DOHH2 (cell line): Measurements from ENCODE around the gene MBTD1.

Experiments
- H3F3A ChIP-seq: fragments of 200-600 bp; sonication (generic), shearing (Covaris generic); 2 replicates; pipeline ENCODE4 v1.6.0; 2016; ENCODE audit warnings: antibody characterized with exemption, mild to moderate bottlenecking; ENCODE audit not compliant: control insufficient read depth, insufficient read depth
- H3K27ac ChIP-seq: fragments of 200-600 bp; sonication (generic); 2 replicates; pipeline ENCODE4 v1.5.1; 2014; ENCODE audit warnings: low read depth, mild to moderate bottlenecking, low read length, moderate library complexity
- H3K27me3 ChIP-seq: fragments of 200-600 bp; sonication (generic); 2 replicates; pipeline ENCODE4 v1.6.1; 2014; ENCODE audit warnings: mild to moderate bottlenecking, low read length, mixed read lengths; ENCODE audit not compliant: control insufficient read depth
- H3K36me3 ChIP-seq: fragments of 200-600 bp; sonication (generic); 2 replicates; pipeline ENCODE4 v1.6.1; 2014; ENCODE audit warnings: mild to moderate bottlenecking, low read length, moderate library complexity, mixed read lengths; ENCODE audit not compliant: control insufficient read depth
- H3K4me1 ChIP-seq: fragments of 200-600 bp; sonication (generic); 2 replicates; pipeline ENCODE4 v1.6.1; 2014; ENCODE audit warnings: mild to moderate bottlenecking, low read length, mixed read lengths; ENCODE audit not compliant: control insufficient read depth
- H3K4me2 ChIP-seq: fragments of 200-600 bp; sonication (generic); 2 replicates; pipeline ENCODE4 v1.6.0; 2014; ENCODE audit warnings: mild to moderate bottlenecking, low read length, moderate library complexity
- H3K4me3 ChIP-seq: fragments of 200-600 bp; sonication (generic); 2 replicates; pipeline ENCODE4 v1.5.1; 2014; ENCODE audit warnings: mild to moderate bottlenecking, low read length, mixed read lengths
- H3K79me2 ChIP-seq: fragments of 200-600 bp; sonication (generic); 2 replicates; pipeline ENCODE4 v1.6.1; 2014; ENCODE audit warnings: mild to moderate bottlenecking, low read length, mixed read lengths; ENCODE audit not compliant: control insufficient read depth
- H3K9me2 ChIP-seq: fragments of 200-600 bp; sonication (generic); replicated peaks from 2 replicates; pipeline ENCODE4 v1.6.1; 2014; ENCODE audit warnings: mild to moderate bottlenecking, low read length, mixed read lengths; ENCODE audit not compliant: control insufficient read depth
- H3K9me3 ChIP-seq: fragments of 200-600 bp; sonication (generic); 2 replicates; pipeline ENCODE4 v1.6.1; 2014; ENCODE audit warnings: antibody characterized with exemption, low read length, mixed read lengths; ENCODE audit not compliant: control insufficient read depth, insufficient read depth
- H4K20me1 ChIP-seq: fragments of 200-600 bp; sonication (generic); 2 replicates; pipeline ENCODE4 v1.6.0; 2014; ENCODE audit warnings: low read depth, mild to moderate bottlenecking, antibody characterized with exemption, low read length, moderate library complexity; ENCODE audit not compliant: control insufficient read depth, insufficient read depth
- EZH2phosphoT487 ChIP-seq: fragments of 200-600 bp; sonication (generic); IDR thresholded peaks from 2 replicates; pipeline ENCODE4 v1.6.1; 2017; ENCODE audit warnings: borderline replicate concordance, mild to moderate bottlenecking, antibody characterized with exemption, low read length, moderate library complexity, mixed read lengths
- TF ChIP-seq, protein P1 (sequence below): fragments of 200-600 bp; sonication (generic); IDR thresholded peaks from one replicate; pipeline ENCODE4 v1.5.1; 2014; ENCODE audit warnings: antibody characterized with exemption, mild to moderate bottlenecking, low read depth, low read length; ENCODE audit not compliant: poor library complexity, severe bottlenecking

Gene MBTD1

GRCh38 chr17:51161541-51161940 lies 98.3 kb downstream of the MBTD1 start:
- Histone ChIP-seq H3K27ac (no peak overlapping the region), H3K9me2 (no peaks in the 10 kb centered on the region), H3K4me3 (no peak overlapping the region), H4K20me1 (peaks cover 3% of the 10 kb centered on the region), H3F3A (peaks cover 25% of the 10 kb centered on the region), H3K27me3 (no peaks in the 10 kb centered on the region), H3K36me3 (peaks cover 75% of the 10 kb centered on the region), H3K9me3 (no peaks in the 10 kb centered on the region), H3K4me2 (no peak overlapping the region), H3K4me1 (peaks cover 10% of the 10 kb centered on the region), H3K79me2 (peaks cover 37% of the 10 kb centered on the region)
- TF ChIP-seq, protein P1, sequence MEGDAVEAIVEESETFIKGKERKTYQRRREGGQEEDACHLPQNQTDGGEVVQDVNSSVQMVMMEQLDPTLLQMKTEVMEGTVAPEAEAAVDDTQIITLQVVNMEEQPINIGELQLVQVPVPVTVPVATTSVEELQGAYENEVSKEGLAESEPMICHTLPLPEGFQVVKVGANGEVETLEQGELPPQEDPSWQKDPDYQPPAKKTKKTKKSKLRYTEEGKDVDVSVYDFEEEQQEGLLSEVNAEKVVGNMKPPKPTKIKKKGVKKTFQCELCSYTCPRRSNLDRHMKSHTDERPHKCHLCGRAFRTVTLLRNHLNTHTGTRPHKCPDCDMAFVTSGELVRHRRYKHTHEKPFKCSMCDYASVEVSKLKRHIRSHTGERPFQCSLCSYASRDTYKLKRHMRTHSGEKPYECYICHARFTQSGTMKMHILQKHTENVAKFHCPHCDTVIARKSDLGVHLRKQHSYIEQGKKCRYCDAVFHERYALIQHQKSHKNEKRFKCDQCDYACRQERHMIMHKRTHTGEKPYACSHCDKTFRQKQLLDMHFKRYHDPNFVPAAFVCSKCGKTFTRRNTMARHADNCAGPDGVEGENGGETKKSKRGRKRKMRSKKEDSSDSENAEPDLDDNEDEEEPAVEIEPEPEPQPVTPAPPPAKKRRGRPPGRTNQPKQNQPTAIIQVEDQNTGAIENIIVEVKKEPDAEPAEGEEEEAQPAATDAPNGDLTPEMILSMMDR, result no peak
- no peak for TF ChIP-seq EZH2phosphoT487

DNA sequence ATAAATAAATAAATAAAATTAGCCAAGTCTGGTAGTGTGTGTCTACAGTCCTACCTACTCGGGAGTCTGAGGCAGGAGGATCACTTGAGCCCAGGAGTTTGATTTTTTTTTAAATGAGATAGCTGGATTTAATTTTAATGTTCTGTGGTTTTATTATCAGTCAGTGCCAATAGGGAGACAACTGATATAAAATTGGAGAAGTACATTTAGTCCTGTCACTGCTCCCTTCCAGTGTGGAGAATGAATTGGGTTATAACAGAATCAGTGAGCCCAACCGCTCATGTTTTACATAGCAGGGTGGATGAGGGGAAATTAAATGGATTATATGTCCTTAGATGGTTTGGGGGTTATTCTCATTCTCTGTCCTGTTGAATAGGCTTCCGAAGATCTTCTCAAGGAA lies 100.2 kb downstream of the MBTD1 start:
- H3K79me2 ChIP-seq, result peaks cover 52% of the 10 kb centered on the region
- no peak overlapping the region for H3K27ac ChIP-seq
- H3K4me2 ChIP-seq, result no peak overlapping the region
- H3K36me3 ChIP-seq, result peaks cover 86% of the 10 kb centered on the region
- peaks cover 3% of the 10 kb centered on the region for H4K20me1 ChIP-seq
- no peaks in the 10 kb centered on the region for H3K9me3 ChIP-seq
- H3F3A ChIP-seq, result peaks cover 16% of the 10 kb centered on the region
- H3K27me3 ChIP-seq, result no peaks in the 10 kb centered on the region
- no peak overlapping the region for H3K4me3 ChIP-seq
- H3K9me2 ChIP-seq, result no peaks in the 10 kb centered on the region
- peaks cover 15% of the 10 kb centered on the region for H3K4me1 ChIP-seq
- TF ChIP-seq EZH2phosphoT487, result no peak
- TF ChIP-seq, protein P1, result no peak

DNA sequence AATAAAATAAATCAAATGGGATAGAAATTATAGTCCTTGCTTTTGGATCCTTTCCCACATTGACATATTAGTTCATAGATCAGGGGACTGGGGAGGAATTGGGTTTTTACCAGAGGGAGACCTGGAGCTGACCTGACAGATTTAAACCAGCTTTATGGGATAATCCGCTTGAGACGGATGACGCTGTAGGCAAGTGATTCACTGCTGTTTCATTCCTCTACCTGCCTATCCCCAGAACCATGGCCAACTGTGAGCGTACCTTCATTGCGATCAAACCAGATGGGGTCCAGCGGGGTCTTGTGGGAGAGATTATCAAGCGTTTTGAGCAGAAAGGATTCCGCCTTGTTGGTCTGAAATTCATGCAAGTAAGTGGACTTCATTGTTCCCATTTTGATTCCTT lies 104.4 kb downstream of the MBTD1 start:
- no peaks in the 10 kb centered on the region; the same call in 1 of the 2 replicates for H3F3A ChIP-seq
- peaks cover 65% of the 10 kb centered on the region for H3K36me3 ChIP-seq
- H4K20me1 ChIP-seq, result peaks cover 3% of the 10 kb centered on the region

GRCh38 chr17:51154176-51154575 lies 105.7 kb downstream of the MBTD1 start:
- Histone ChIP-seq H3K36me3 (peaks cover 55% of the 10 kb centered on the region), H3K27me3 (no peaks in the 10 kb centered on the region), H3K27ac (peak overlapping the region; percentile 36), H3K79me2 (peaks cover 58% of the 10 kb centered on the region), H3K4me2 (peak overlapping the region; percentile 61), H3K4me1 (peaks cover 23% of the 10 kb centered on the region), H3K4me3 (peak overlapping the region; percentile 78), H4K20me1 (peaks cover 3% of the 10 kb centered on the region), H3K9me2 (no peaks in the 10 kb centered on the region), H3F3A (no peaks in the 10 kb centered on the region), H3K9me3 (no peaks in the 10 kb centered on the region)
- TF ChIP-seq EZH2phosphoT487, result no peak
- TF ChIP-seq, protein P1, result no peak

More for the DNA sequence above, 104.4 kb downstream of the MBTD1 start:
- peaks cover 23% of the 10 kb centered on the region for H3K4me1 ChIP-seq
- H3K27me3 ChIP-seq, result no peaks in the 10 kb centered on the region
- H3K9me3 ChIP-seq, result no peaks in the 10 kb centered on the region
- H3K27ac ChIP-seq, result no peak overlapping the region
- no peaks in the 10 kb centered on the region for H3K9me2 ChIP-seq
- peaks cover 65% of the 10 kb centered on the region for H3K79me2 ChIP-seq
- H3K4me3 ChIP-seq, result peak overlapping the region; percentile 78
- TF ChIP-seq EZH2phosphoT487, result no peak
- H3K4me2 ChIP-seq, result peak overlapping the region; percentile 61
